K562 (cell line): Measurements from ENCODE around the gene ZSCAN26. TPM values are rescaled to one million over a fixed set of nuclear protein-coding genes. Genes with fewer than 3 reads are reported as not detected.

ENCODE experiments used
- CBFA2T2 ChIP-seq: fragments of 450-650 bp; conservative IDR thresholded peaks from 2 replicates; pipeline ENCODE4 v1.6.1; 2017; ENCODE audit warnings: mild to moderate bottlenecking
- CBFB ChIP-seq: sonication (generic); formaldehyde crosslinking; IDR thresholded peaks from 2 replicates; pipeline ENCODE4 v1.4.0; 2020; ENCODE audit warnings: mild to moderate bottlenecking, missing genetic modification reagents
- CTBP1 ChIP-seq: fragments of 450-650 bp; IDR thresholded peaks from 2 replicates; pipeline ENCODE4 v1.6.1; 2016; ENCODE audit warnings: borderline replicate concordance
- DPF2 ChIP-seq: fragments of 450-650 bp; IDR thresholded peaks from 2 replicates; pipeline ENCODE4 v1.6.1; 2016
- E2F4 ChIP-seq: sonication (generic); formaldehyde crosslinking; IDR thresholded peaks from 2 replicates; pipeline ENCODE4 v1.8.0; 2022; ENCODE audit warnings: mild to moderate bottlenecking, low read depth, missing genetic modification reagents
- FOSL1 ChIP-seq: fragments of 200-800 bp; sonication (Bioruptor generic); conservative IDR thresholded peaks from 2 replicates; pipeline ENCODE4 v1.6.1; 2016; ENCODE audit warnings: missing genetic modification characterization, missing compliant biosample characterization
- HDAC1 ChIP-seq, 2 experiments: fragments of 450-650 bp; IDR thresholded peaks; 2 replicates each; pipeline ENCODE4 v1.6.1; 2016 to 2017; ENCODE audit warnings: inconsistent platforms in 1 of 2, mild to moderate bottlenecking in 1 of 2, moderate library complexity in 1 of 2
- HMGN3 ChIP-seq: IDR thresholded peaks from 2 replicates; pipeline ENCODE4 v1.6.1; 2011; ENCODE audit warnings: borderline replicate concordance, low read depth, mild to moderate bottlenecking, mixed read lengths, low read length; ENCODE audit not compliant: insufficient read length; ENCODE audit errors: extremely low read depth
- KAT7 ChIP-seq: sonication (generic); formaldehyde crosslinking; IDR thresholded peaks from 2 replicates; pipeline ENCODE4 v1.8.0; 2022; ENCODE audit warnings: missing genetic modification reagents, mild to moderate bottlenecking, borderline replicate concordance
- LEF1 ChIP-seq: fragments of 450-650 bp; IDR thresholded peaks from 2 replicates; pipeline ENCODE4 v1.6.1; 2016; ENCODE audit warnings: mild to moderate bottlenecking
- MTF1 ChIP-seq: fragments of 250-450 bp; sonication (Bioruptor Pico); IDR thresholded peaks from 2 replicates; pipeline ENCODE4 v1.9.0; 2021; ENCODE audit warnings: moderate library complexity, mild to moderate bottlenecking, inconsistent platforms, borderline replicate concordance
- MYNN ChIP-seq, 2 experiments: sonication (generic); formaldehyde crosslinking in 1 of 2; IDR thresholded peaks; 2 replicates each; pipeline versions ENCODE4 v1.5.0 to v1.6.1; 2016 to 2020; ENCODE audit warnings: antibody characterized with exemption in 1 of 2, missing genetic modification reagents in 1 of 2
- RAD51 ChIP-seq: fragments of 450-650 bp; IDR thresholded peaks from 2 replicates; pipeline ENCODE4 v1.7.1; 2016; ENCODE audit warnings: low read depth, mild to moderate bottlenecking, borderline replicate concordance
- RBM15 ChIP-seq: fragments of 200-400 bp; formaldehyde crosslinking; IDR thresholded peaks from 2 replicates; pipeline ENCODE4 v1.6.1; 2018; ENCODE audit warnings: mild to moderate bottlenecking, low read length, moderate library complexity; ENCODE audit not compliant: insufficient read depth
- RBM39 ChIP-seq: fragments of 200-400 bp; formaldehyde crosslinking; optimal IDR thresholded peaks from 2 replicates; pipeline ENCODE3; 2018; ENCODE audit warnings: low read depth, low read length
- RHOXF2B ChIP-seq: fragments of 250-450 bp; sonication (Bioruptor Pico); conservative IDR thresholded peaks from 2 replicates; pipeline ENCODE4 v1.5.1; 2021
- SMARCC2 ChIP-seq: fragments of 450-650 bp; IDR thresholded peaks from 2 replicates; pipeline ENCODE4 v1.6.1; 2017; ENCODE audit warnings: antibody characterized with exemption, moderate library complexity, mild to moderate bottlenecking, low read depth
- SREBF2 ChIP-seq: sonication (generic); formaldehyde crosslinking; IDR thresholded peaks from 2 replicates; pipeline ENCODE4 v1.4.0; 2020; ENCODE audit warnings: mild to moderate bottlenecking, missing genetic modification reagents
- TARDBP ChIP-seq: fragments of 450-650 bp; IDR thresholded peaks from 2 replicates; pipeline ENCODE4 v1.6.1; 2016
- TCFL5 ChIP-seq: fragments of 250-450 bp; sonication (Bioruptor Pico); conservative IDR thresholded peaks from 2 replicates; pipeline ENCODE4 v1.6.1; 2021; ENCODE audit warnings: mild to moderate bottlenecking, moderate library complexity, matching md5 sums
- TOE1 ChIP-seq, 2 experiments: fragments of 450-650 bp in 1 of 2; sonication (generic) in 1 of 2; formaldehyde crosslinking in 1 of 2; IDR thresholded peaks; 2 replicates each; pipeline versions ENCODE4 v1.7.1 to v1.8.0; 2016 to 2022; ENCODE audit warnings: borderline replicate concordance in 2 of 2, mild to moderate bottlenecking in 2 of 2, antibody characterized with exemption in 1 of 2, inconsistent platforms in 1 of 2, low read depth in 1 of 2, missing genetic modification reagents in 1 of 2, moderate library complexity in 1 of 2
- TRIM28 ChIP-seq: fragments of 450-650 bp; IDR thresholded peaks from 2 replicates; pipeline ENCODE4 v1.6.1; 2017
- YBX1 ChIP-seq: fragments of 450-650 bp; IDR thresholded peaks from 2 replicates; pipeline ENCODE4 v1.7.1; 2016; ENCODE audit warnings: mild to moderate bottlenecking
- ZKSCAN1 ChIP-seq: fragments of 150-350 bp; IDR thresholded peaks from 2 replicates; pipeline ENCODE4 v1.6.1; 2016; ENCODE audit warnings: low read depth, low read length
- ZKSCAN3 ChIP-seq: fragments of 250-450 bp; sonication (Bioruptor Pico); IDR thresholded peaks from 2 replicates; pipeline ENCODE4 v1.4.0; 2020
- ZNF212 ChIP-seq: fragments of 450-650 bp; formaldehyde crosslinking; IDR thresholded peaks from 2 replicates; pipeline ENCODE4 v1.4.0; 2020; ENCODE audit warnings: mild to moderate bottlenecking
- ZNF347 ChIP-seq: fragments of 450-650 bp; formaldehyde crosslinking; IDR thresholded peaks from 2 replicates; pipeline ENCODE4 v1.4.0; 2020; ENCODE audit warnings: low read depth, mild to moderate bottlenecking, moderate library complexity
- ZNF507 ChIP-seq: conservative IDR thresholded peaks from 2 replicates; pipeline ENCODE4 v1.6.1; 2017; ENCODE audit warnings: missing genetic modification characterization, missing compliant biosample characterization
- ZNF77 ChIP-seq: fragments of 250-450 bp; sonication (Bioruptor Pico); IDR thresholded peaks from 2 replicates; pipeline ENCODE4 v1.5.0; 2020
- polyA plus RNA-seq, 8 experiments: library from polyadenylated mRNA; depleted of rRNA in 4 of 8; stranded (reverse) in 5 of 8; unstranded in 3 of 8; fragments of >200 nt; fragmentation: Nextera tagmentation in 2 of 8; fragmentation: Illumina TruSeq in 1 of 8; extraction: Ambion mirVana in 2 of 8; extraction: Trizol in 1 of 8; gene quantifications; 2 replicates each; pipeline versions ENCODE4 v1.2.1 to v1.2.3, GENCODE V29; 2011 to 2014; ENCODE audit warnings: inconsistent platforms in 1 of 8, missing spikeins in 1 of 8
- total RNA-seq, 7 experiments: library from RNA; depleted of rRNA in 6 of 7; stranded (reverse); fragments of >200 nt in 6 of 7; fragmentation: Illumina TruSeq in 2 of 7; extraction: Trizol in 2 of 7; gene quantifications; 2 replicates each; pipeline versions ENCODE4 v1.2.1 to v1.2.3, GENCODE V29; 2011 to 2021; ENCODE audit warnings: low replicate concordance in 1 of 7

Gene ZSCAN26
- total and polyA plus RNA-seq, 9 of the 15 experiments (the other 6 are each of a cell fraction or from before 2014, with no cell fraction given): 5.9 to 14.2 (median 10.5) TPM

- TF ChIP-seq FOSL1 (tag): peak; percentile 84
- TF ChIP-seq YBX1: no peak
- TF ChIP-seq DPF2: no peak
- TF ChIP-seq TOE1 (IDR thresholded peaks at IDR 0.05; ENCODE audit: borderline replicate concordance): no peak
- TF ChIP-seq TOE1 (CRISPR knock-in tag; IDR thresholded peaks at IDR 0.05; ENCODE audit: borderline replicate concordance, low read depth): no peak
- no peak for TF ChIP-seq TCFL5 (CRISPR knock-in tag)
- no peak for TF ChIP-seq ZNF77 (CRISPR knock-in tag)
- TF ChIP-seq CBFB (CRISPR knock-in tag): no peak
- TF ChIP-seq ZKSCAN3 (CRISPR knock-in tag): no peak
- no peak for TF ChIP-seq E2F4 (CRISPR knock-in tag)
- no peak for TF ChIP-seq MTF1
- TF ChIP-seq ZNF347: no peak
- no peak for TF ChIP-seq ZNF507 (tag)
- peak in 1 of 2 experiments; percentile 42; a peak in 1 of 4 replicates for TF ChIP-seq HDAC1 (IDR thresholded peaks at IDR 0.05)
- TF ChIP-seq RHOXF2B (CRISPR knock-in tag): no peak
- no peak for TF ChIP-seq TARDBP
- peak; percentile 29; the same call in 1 of the 2 replicates for TF ChIP-seq CBFA2T2
- TF ChIP-seq MYNN (IDR thresholded peaks at IDR 0.05): no peak
- TF ChIP-seq MYNN (CRISPR knock-in tag; IDR thresholded peaks at IDR 0.05): no peak
- TF ChIP-seq RAD51: no peak
- TF ChIP-seq ZKSCAN1: peak; percentile 35; the same call in 1 of the 2 replicates
- 0 out of 2 replicates have a peak, but pooled peaks have one; percentile 57 for TF ChIP-seq SREBF2 (CRISPR knock-in tag)
- 0 out of 2 replicates have a peak, but pooled peaks have one; percentile 26 for TF ChIP-seq SMARCC2
- no peak for TF ChIP-seq LEF1
- no peak for TF ChIP-seq TRIM28
- peak; percentile 81; the same call in 1 of the 2 replicates for TF ChIP-seq CTBP1
- TF ChIP-seq KAT7: no peak
- TF ChIP-seq HMGN3: no peak
- TF ChIP-seq RBM39: no peak
- TF ChIP-seq ZNF212 (CRISPR knock-in tag): no peak
- TF ChIP-seq RBM15: no peak
Measured at GRCh38 chr6:28315628-28316027, 48.7 kb downstream of the ZSCAN26 start (continued).
